Testis (tissue), 3 donors: ENCODE data around the gene CDH4. TPM values are rescaled to one million over a fixed set of nuclear protein-coding genes. Genes with fewer than 3 reads are reported as not detected.

Experiments
- DNase-seq: peaks from one replicate; pipeline ENCODE4 v3.0.0-alpha.2; 2019
- H3K27ac ChIP-seq, 2 donors: fragments of 200-600 bp; sonication (generic); one replicate each; pipeline ENCODE4 v1.5.1; 2019
- H3K27me3 ChIP-seq: fragments of 200-600 bp; sonication (generic); one replicate; pipeline ENCODE4 v1.5.1; 2019
- H3K36me3 ChIP-seq: fragments of 200-600 bp; sonication (generic); one replicate; pipeline ENCODE4 v1.5.1; 2017; ENCODE audit warnings: low read depth; ENCODE audit errors: missing control alignments
- H3K4me1 ChIP-seq: fragments of 200-600 bp; sonication (generic); one replicate; pipeline ENCODE4 v1.5.1; 2019
- H3K4me3 ChIP-seq, 2 donors: fragments of 200-600 bp; sonication (generic); one replicate each; pipeline ENCODE4 v1.5.1; 2017 to 2019
- H3K9me3 ChIP-seq: fragments of 200-600 bp; sonication (generic); one replicate; pipeline ENCODE4 v1.5.1; 2017
- CTCF ChIP-seq, 3 experiments: fragments of 450-650 bp in 2 of 3; fragments of 200-600 bp in 1 of 3; sonication (generic) in 1 of 3; IDR thresholded peaks; one replicate each; pipeline ENCODE4 v1.5.1; 2016 to 2019; ENCODE audit warnings: antibody characterized with exemption in 3 of 3, mild to moderate bottlenecking in 2 of 3, moderate library complexity in 1 of 3
- POLR2A ChIP-seq: fragments of 450-650 bp; IDR thresholded peaks from one replicate; pipeline ENCODE4 v1.6.1; 2017; ENCODE audit warnings: antibody characterized with exemption, mild to moderate bottlenecking, moderate library complexity
- WGBS, 2 donors: methylation state at CpG; one replicate each; pipeline ENCODE4 v1.1.5; 2018; 5-methylcytosine and 5-hydroxymethylcytosine counted together
- intact Hi-C: fragments of 100-400 bp; cut with DNase I; formaldehyde crosslinking; loops from one replicate; pipeline ENCODE4 v1.15.1; 2023; ENCODE audit warnings: low total_unique reads
- polyA plus RNA-seq: library from polyadenylated mRNA; stranded (reverse); fragments of 350-450 nt; fragmentation: Illumina TruSeq; extraction: RNeasy Lipid Tissue Mini Kit (QIAGEN cat#74804); gene quantifications from one replicate; pipeline ENCODE4 v1.2.3, GENCODE V29; 2014; ENCODE audit warnings: low read depth, low replicate concordance; ENCODE audit not compliant: insufficient read depth
- total RNA-seq, 2 donors: library from RNA; depleted of rRNA; stranded (reverse); fragments of >200 nt; gene quantifications; one replicate each; pipeline ENCODE4 v1.2.3, GENCODE V29; 2016

The CDH4 gene
- total and polyA plus RNA-seq, 3 donors from 2014 or later = 1.4 to 3.3 (median 1.9) TPM

DNA sequence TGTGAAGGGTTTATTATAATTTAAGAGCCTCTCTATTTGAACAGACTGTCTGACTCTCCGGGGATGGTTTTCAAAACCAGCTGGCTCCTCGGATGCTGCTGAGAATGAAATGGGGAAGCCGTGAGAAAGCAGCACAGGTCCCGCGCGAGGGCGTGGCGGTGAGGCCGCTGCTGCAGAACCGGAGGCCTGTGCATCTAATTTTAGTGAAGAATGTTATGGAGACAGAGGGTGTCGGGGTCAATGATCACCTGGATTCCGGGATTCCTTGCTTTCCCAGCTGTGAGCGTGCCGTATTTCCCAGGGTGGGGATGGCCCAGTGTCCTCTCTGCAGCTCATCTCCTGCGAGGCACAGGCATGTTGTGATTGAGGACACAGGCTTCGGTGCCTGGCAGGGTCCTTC is 348.0 kb downstream of the CDH4 start:
- no peak for DNase-seq
- H3K27me3 ChIP-seq = no peaks in the 10 kb centered on the region
- TF ChIP-seq CTCF (IDR thresholded peaks at IDR 0.05) = no peak
- no peak for TF ChIP-seq POLR2A
- intact Hi-C loops = no loop called here
- H3K4me1 ChIP-seq = peaks cover 4% of the 10 kb centered on the region
- WGBS, 2 donors = 39 to 52% methylated on average over 14 to 16 of the region's 16 CpGs
- no peaks in the 10 kb centered on the region for H3K9me3 ChIP-seq
- no peaks in the 10 kb centered on the region for H3K36me3 ChIP-seq
- no peak overlapping the region for H3K4me3 ChIP-seq
- no peak overlapping the region for H3K27ac ChIP-seq

DNA sequence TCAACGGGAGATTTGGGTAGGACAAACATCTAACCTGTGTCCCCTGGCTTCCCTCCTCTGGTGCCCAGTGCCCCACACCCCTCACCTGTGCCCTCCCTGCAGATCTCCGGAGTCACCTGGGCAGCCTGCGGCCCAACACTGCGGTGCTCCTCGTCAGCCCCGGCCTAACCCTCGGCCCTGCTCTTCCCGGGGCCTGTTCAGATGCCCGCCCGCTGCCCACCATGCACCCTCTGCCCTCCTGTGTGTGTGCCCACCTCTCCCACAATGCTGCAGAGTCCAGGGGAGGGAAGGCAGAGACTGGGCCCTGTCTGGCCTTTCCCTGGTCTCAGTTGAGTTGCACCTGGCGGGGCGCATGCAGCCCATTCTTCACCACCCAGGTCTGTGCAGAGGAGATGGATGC is 349.3 kb downstream of the CDH4 start:
- Histone ChIP-seq H3K9me3 (no peaks in the 10 kb centered on the region), H3K27me3 (no peaks in the 10 kb centered on the region), H3K4me3 (no peak overlapping the region), H3K27ac (no peak overlapping the region), H3K36me3 (no peaks in the 10 kb centered on the region), H3K4me1 (peaks cover 4% of the 10 kb centered on the region)
- DNase-seq = no peak
- intact Hi-C loops = no loop called here
- WGBS, 2 donors = 92 to 95% methylated on average over 3 to 12 of the region's 12 CpGs
- TF ChIP-seq POLR2A (no peak), CTCF (IDR thresholded peaks at IDR 0.05) (no peak)

DNA sequence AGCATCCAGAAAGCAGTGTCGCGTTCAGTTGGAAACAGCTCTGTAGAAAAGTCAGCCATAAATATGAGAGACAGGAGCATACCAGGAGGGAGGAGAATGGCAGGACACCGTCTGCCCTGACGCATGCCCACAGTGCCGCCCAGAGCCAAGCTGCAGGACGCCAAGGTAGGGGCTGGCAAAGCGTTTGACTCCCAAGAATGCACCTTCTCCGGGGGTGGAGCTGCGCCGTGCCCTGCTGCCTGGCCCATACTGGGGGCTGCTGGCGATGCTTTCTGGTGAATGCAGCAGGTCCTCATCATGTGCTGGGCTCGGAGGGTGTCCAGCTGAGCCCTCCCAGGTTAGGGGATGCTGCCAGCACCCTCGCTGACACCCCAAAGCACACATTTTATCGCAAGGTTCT is 349.8 kb downstream of the CDH4 start:
- no peaks in the 10 kb centered on the region for H3K9me3 ChIP-seq
- no peak overlapping the region for H3K4me3 ChIP-seq
- no peaks in the 10 kb centered on the region for H3K27me3 ChIP-seq
- no peak for DNase-seq
- no peak overlapping the region for H3K27ac ChIP-seq
- peaks cover 4% of the 10 kb centered on the region for H3K4me1 ChIP-seq
- no peaks in the 10 kb centered on the region for H3K36me3 ChIP-seq
- no peak for TF ChIP-seq POLR2A
- no peak for TF ChIP-seq CTCF (IDR thresholded peaks at IDR 0.05)
- intact Hi-C loops = no loop called here
- WGBS, 2 donors = 94 to 96% methylated on average over 13 to 14 of the region's 14 CpGs

- intact Hi-C loops = no loop called here
- no peaks in the 10 kb centered on the region for H3K9me3 ChIP-seq
- 84 to 97% methylated on average over 3 to 5 of the region's 5 CpGs for WGBS, 2 donors
- no peak for DNase-seq
- H3K27me3 ChIP-seq = no peaks in the 10 kb centered on the region
- peaks cover 4% of the 10 kb centered on the region for H3K4me1 ChIP-seq
- no peak overlapping the region for H3K4me3 ChIP-seq
- H3K27ac ChIP-seq = no peak overlapping the region
- H3K36me3 ChIP-seq = no peaks in the 10 kb centered on the region
- TF ChIP-seq POLR2A (no peak), CTCF (IDR thresholded peaks at IDR 0.05) (no peak)
Observed at GRCh38 chr20:61603715-61604114, 351.7 kb downstream of the CDH4 start.

- no peaks in the 10 kb centered on the region for H3K9me3 ChIP-seq
- WGBS, 2 donors = 51 to 56% methylated on average over 7 of the region's 7 CpGs
- H3K36me3 ChIP-seq = no peaks in the 10 kb centered on the region
- no peak overlapping the region for H3K4me3 ChIP-seq
- intact Hi-C loops = no loop called here
- H3K27ac ChIP-seq = no peak overlapping the region
- DNase-seq = no peak
- H3K27me3 ChIP-seq = no peaks in the 10 kb centered on the region
- TF ChIP-seq CTCF (IDR thresholded peaks at IDR 0.05) (no peak), POLR2A (no peak)
- peaks cover 4% of the 10 kb centered on the region for H3K4me1 ChIP-seq
Observed at GRCh38 chr20:61604549-61604948, 352.5 kb downstream of the CDH4 start.
